Duodenal mucosa (tissue), 2 donors: ENCODE measurements around the gene LCP2.

Experiments used
- H3K27ac ChIP-seq: one replicate; pipeline ENCODE4 v1.7.0; 2013; ENCODE audit warnings: low read depth, low read length
- H3K27me3 ChIP-seq, 2 donors: one replicate each; pipeline ENCODE4 v1.7.0; 2013; ENCODE audit warnings: low read length in 2 of 2, control low read depth in 1 of 2; ENCODE audit not compliant: insufficient read depth in 2 of 2, control insufficient read depth in 1 of 2
- H3K36me3 ChIP-seq, 2 donors: one replicate each; pipeline ENCODE4 v1.7.0; 2013; ENCODE audit warnings: low read length in 2 of 2, control low read depth in 1 of 2; ENCODE audit not compliant: insufficient read depth in 2 of 2, control insufficient read depth in 1 of 2
- H3K4me1 ChIP-seq, 2 donors: one replicate each; pipeline ENCODE4 v1.7.0; 2013; ENCODE audit warnings: low read length in 2 of 2, control low read depth in 1 of 2; ENCODE audit not compliant: insufficient read depth in 2 of 2, control insufficient read depth in 1 of 2
- H3K4me3 ChIP-seq, 2 donors: one replicate each; pipeline ENCODE4 v1.7.0; 2013; ENCODE audit warnings: low read length in 2 of 2, low read depth in 1 of 2
- H3K9ac ChIP-seq, 2 donors: one replicate each; pipeline ENCODE4 v1.7.0; 2013; ENCODE audit warnings: low read length in 2 of 2, low read depth in 1 of 2
- H3K9me3 ChIP-seq, 2 donors: one replicate each; pipeline ENCODE4 v1.7.0; 2013; ENCODE audit warnings: low read length in 2 of 2, control low read depth in 1 of 2; ENCODE audit not compliant: control insufficient read depth in 1 of 2

LCP2 gene

DNA sequence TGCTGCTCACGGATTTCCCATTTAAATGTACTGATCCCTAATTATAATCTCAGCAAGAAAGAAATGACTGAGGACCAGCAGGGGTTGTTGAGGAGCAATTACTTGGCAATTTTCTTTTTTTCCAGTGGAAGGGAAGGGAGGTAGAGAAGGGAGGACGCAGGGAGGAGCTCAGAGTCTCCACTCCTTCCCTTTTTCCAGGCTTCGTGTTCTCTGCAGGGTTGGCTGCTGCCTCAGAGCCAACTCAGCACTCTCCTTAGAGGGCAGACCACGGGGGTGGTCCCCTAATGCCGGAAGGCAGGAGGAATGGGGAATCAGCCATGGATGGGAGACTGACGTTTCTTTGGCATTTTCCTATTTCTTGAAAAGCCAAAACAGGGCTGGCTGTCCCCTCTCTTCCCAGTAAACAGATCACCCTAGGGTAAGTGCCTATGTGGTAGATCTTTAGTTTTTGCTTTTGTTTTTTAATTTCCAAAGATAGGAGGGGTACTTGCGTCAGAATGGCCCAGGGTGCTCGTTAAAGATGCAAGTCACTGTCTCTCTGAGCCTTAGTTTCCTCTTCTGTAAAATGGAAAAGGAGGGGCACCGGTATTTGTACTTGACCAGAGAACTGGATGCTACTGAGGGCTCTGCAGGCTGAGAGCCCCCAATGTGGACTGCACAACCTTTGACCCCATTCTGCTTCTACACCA is 39.6 kb upstream of the LCP2 start:
- H3K9ac ChIP-seq = no peak overlapping the region
- no peaks in the 10 kb centered on the region for H3K27me3 ChIP-seq
- no peak overlapping the region for H3K4me3 ChIP-seq
- no peaks in the 10 kb centered on the region for H3K36me3 ChIP-seq
- H3K4me1 ChIP-seq = peaks cover 16% of the 10 kb centered on the region in 2 donors
- H3K27ac ChIP-seq = no peak overlapping the region
- H3K9me3 ChIP-seq = no peaks in the 10 kb centered on the region

DNA sequence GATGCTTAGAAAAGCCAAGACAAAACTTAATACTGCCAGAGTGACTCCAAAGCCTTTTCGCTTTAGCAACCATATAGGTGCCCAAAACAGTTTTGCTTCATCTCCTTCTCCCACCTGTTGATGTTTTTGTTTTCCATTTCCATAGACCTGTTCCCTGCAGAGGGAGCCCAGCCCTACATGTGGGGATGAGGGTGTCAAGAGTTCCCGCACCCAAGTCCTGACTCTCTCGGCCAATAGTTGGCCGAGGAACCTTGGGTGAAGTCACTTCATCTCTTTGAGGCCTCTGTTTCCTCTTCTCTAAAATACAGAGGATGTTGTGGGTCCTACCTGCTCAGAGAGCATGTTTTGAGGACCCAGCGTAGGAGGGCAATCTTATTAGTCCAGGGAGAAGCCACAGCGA is 38.5 kb upstream of the LCP2 start:
- no peak overlapping the region for H3K9ac ChIP-seq
- no peak overlapping the region for H3K27ac ChIP-seq
- no peaks in the 10 kb centered on the region for H3K9me3 ChIP-seq
- H3K4me1 ChIP-seq = peaks cover 23 to 25% of the 10 kb centered on the region in 2 donors
- no peaks in the 10 kb centered on the region for H3K27me3 ChIP-seq
- no peaks in the 10 kb centered on the region for H3K36me3 ChIP-seq
- H3K4me3 ChIP-seq = no peak overlapping the region

GRCh38 chr5:170334626-170335025 is 37.0 kb upstream of the LCP2 start:
- Histone ChIP-seq H3K4me3 (no peak overlapping the region), H3K9ac (no peak overlapping the region), H3K27me3 (no peaks in the 10 kb centered on the region), H3K27ac (no peak overlapping the region), H3K9me3 (no peaks in the 10 kb centered on the region), H3K4me1 (peaks cover 25 to 37% of the 10 kb centered on the region in 2 donors), H3K36me3 (no peaks in the 10 kb centered on the region)

DNA sequence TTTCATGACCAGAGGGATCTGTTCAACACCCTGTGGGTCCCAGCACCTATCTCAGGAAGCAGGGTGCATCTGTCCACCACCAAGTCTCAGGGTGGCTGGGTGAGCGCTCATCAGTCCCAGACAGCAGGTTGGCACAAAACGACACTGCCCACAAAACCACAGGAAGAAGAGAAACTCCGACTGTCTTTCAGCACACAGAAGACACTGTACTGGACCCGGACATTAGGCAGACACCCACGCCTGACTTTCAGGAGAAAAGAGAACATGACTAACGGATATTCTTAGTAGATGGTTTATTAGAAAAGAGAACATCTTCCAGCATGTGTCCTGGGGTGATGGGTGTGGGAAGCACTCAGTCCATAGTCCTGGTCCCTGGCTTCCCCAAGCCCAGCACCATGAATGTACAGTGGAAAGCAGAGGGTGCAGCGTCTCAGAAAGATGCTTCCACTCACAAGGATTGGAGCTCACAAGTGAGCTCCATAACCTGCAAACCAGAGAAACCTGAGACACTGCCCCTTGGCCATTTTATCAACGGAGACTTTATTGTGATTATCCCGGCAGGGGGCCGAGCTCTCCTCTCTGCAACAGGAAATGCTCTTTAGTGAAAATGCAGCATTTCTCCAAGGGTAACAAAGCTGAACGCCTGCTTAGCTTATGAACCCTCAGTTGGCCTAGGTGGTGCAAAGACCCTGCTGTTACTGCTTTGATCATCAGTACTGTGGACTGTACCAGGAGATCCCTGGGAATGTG is 35.8 kb upstream of the LCP2 start:
- H3K27ac ChIP-seq = no peak overlapping the region
- H3K4me1 ChIP-seq = peaks cover 25 to 41% of the 10 kb centered on the region in 2 donors
- H3K36me3 ChIP-seq = no peaks in the 10 kb centered on the region

DNA sequence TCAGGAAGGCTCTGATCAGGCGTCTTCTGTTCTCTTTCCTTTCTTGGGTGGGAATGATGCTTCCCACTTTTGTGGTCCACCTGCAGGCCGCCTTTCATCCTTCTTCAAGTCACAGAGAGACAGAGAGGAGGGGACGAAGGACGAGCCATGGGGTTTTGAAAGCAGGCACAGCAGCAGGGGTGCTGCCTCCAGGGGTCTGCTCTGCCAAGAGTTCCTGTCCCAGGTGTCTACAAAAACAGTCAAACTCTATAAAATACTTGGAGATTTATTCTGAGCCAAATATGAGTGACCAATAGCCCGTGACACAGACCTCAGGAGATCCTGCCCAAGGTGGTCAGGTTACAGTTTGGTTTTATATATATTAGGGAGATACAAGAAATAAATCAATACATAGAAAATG is 34.5 kb upstream of the LCP2 start:
- Histone ChIP-seq H3K36me3 (no peaks in the 10 kb centered on the region), H3K4me3 (no peak overlapping the region), H3K9ac (no peak overlapping the region), H3K27me3 (no peaks in the 10 kb centered on the region), H3K4me1 (peaks cover 29 to 41% of the 10 kb centered on the region in 2 donors), H3K9me3 (no peaks in the 10 kb centered on the region), H3K27ac (no peak overlapping the region)

More for the DNA sequence above, 35.8 kb upstream of the LCP2 start:
- Histone ChIP-seq H3K27me3 (no peaks in the 10 kb centered on the region), H3K4me3 (no peak overlapping the region), H3K9ac (no peak overlapping the region), H3K9me3 (no peaks in the 10 kb centered on the region)

- Histone ChIP-seq H3K4me1 (peaks cover 29 to 33% of the 10 kb centered on the region in 2 donors), H3K27ac (peak overlapping the region; percentile 21), H3K27me3 (no peaks in the 10 kb centered on the region), H3K36me3 (no peaks in the 10 kb centered on the region), H3K9me3 (no peaks in the 10 kb centered on the region), H3K9ac (no peak overlapping the region), H3K4me3 (peak overlapping the region; percentile 11 to 38)
These were observed 33.0 kb upstream of the LCP2 start for GRCh38 chr5:170330568-170331054.

GRCh38 chr5:170329524-170329923 is 31.9 kb upstream of the LCP2 start:
- H3K27ac ChIP-seq = no peak overlapping the region

DNA sequence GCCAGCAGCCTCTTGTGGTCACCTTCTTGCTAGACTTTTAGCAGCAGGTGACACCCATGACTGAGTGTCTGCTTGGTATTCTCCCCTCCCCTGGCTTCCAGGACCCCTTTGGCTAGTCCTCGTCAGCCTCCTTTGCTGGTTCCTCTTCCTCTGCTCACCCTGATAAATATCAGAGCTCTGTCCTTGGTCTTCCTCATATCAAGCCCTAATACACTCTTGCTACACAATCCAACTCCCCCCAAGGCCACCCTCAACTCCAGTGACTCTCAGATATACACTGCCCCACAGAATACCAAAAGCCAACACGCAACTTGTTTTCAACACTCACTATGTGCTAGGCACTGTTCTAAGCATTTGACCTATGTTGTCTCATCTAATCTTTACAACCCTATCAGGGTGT is 30.3 kb upstream of the LCP2 start:
- H3K4me3 ChIP-seq = no peak overlapping the region
- H3K36me3 ChIP-seq = no peaks in the 10 kb centered on the region
- no peak overlapping the region for H3K27ac ChIP-seq
- no peak overlapping the region for H3K9ac ChIP-seq
- H3K4me1 ChIP-seq = peaks cover 16 to 25% of the 10 kb centered on the region in 2 donors
- no peaks in the 10 kb centered on the region for H3K27me3 ChIP-seq
- H3K9me3 ChIP-seq = no peaks in the 10 kb centered on the region

More at GRCh38 chr5:170329524-170329923, 31.9 kb upstream of the LCP2 start:
- Histone ChIP-seq H3K36me3 (no peaks in the 10 kb centered on the region), H3K9me3 (no peaks in the 10 kb centered on the region), H3K27me3 (no peaks in the 10 kb centered on the region), H3K4me1 (peaks cover 29 to 32% of the 10 kb centered on the region in 2 donors), H3K9ac (no peak overlapping the region), H3K4me3 (no peak overlapping the region)

DNA sequence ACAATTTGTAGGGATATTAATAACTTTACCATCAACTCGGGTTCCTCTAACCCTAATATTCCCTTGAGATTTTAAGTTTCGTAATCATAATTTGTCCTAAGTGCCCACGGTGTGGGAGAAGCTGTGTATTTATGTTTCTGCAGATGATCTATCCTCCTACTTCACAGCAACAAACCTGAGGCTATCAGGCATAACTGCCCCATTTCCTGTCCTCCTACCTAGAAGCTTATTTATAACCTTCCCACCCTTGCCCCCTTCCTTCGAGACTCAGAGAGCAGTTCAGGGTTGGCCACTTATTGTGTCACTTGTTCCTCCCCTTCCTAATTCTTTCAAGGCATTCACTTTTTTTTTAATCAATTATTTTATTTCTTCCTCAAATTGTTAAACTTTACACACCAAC is 29.6 kb upstream of the LCP2 start:
- H3K9ac ChIP-seq = no peak overlapping the region
- H3K27me3 ChIP-seq = no peaks in the 10 kb centered on the region
- H3K4me3 ChIP-seq = no peak overlapping the region
- peaks cover 13 to 25% of the 10 kb centered on the region in 2 donors for H3K4me1 ChIP-seq
- no peaks in the 10 kb centered on the region for H3K9me3 ChIP-seq
- H3K36me3 ChIP-seq = no peaks in the 10 kb centered on the region
- H3K27ac ChIP-seq = no peak overlapping the region

DNA sequence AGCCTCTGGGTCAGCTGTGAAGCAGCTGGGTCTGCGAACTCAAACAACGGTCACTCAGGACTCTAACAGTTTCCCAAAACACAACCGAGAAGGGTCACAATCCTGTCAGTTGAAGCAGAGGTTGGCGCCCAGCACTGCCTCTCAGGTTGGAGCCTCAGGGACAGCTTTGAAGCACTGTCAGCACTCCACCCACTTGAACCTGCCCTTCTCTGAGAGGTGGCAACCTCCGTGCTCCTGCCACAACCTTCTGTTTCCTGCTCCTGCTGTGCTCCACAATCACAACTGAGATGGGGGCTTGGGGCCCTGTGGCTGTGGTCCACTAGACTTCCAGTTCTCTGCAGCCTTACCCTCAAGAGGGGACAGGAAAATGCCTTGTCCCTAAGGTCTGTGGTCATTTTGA is 21.7 kb upstream of the LCP2 start:
- H3K36me3 ChIP-seq = no peaks in the 10 kb centered on the region
- no peak overlapping the region for H3K4me3 ChIP-seq
- no peak overlapping the region for H3K27ac ChIP-seq
- no peaks in the 10 kb centered on the region for H3K9me3 ChIP-seq
- H3K27me3 ChIP-seq = no peaks in the 10 kb centered on the region
- no peaks in the 10 kb centered on the region for H3K4me1 ChIP-seq
- no peak overlapping the region for H3K9ac ChIP-seq
